ENCODE results near the gene CDH4. TPM values are rescaled to one million over a fixed set of nuclear protein-coding genes. Genes with fewer than 3 reads are reported as not detected.

CDH4 gene
- total and polyA plus RNA-seq, 2 of the 4 experiments (the other 2 are of a cell fraction) = 1.6 to 3.5 TPM

GRCh38 chr20:61815176-61815575 lies 563.1 kb downstream of the CDH4 start:
- CTCF ChIA-PET = no interaction called here
- intact Hi-C loops (cut with micrococcal nuclease) = no loop called here
- Histone ChIP-seq H2BK15ac (ENCODE audit: low read depth, low read length) (no peak overlapping the region), H4K5ac (ENCODE audit: low read depth, low read length) (no peak overlapping the region), H2AK9ac (replicated peaks; ENCODE audit: low read depth, low read length, poor library complexity) (no peak overlapping the region), H3K9ac (ENCODE audit: low read depth, low read length) (no peak overlapping the region), H4K91ac (ENCODE audit: insufficient read depth, low read depth, low read length) (no peak overlapping the region), H2BK5ac (ENCODE audit: low read depth, low read length, poor library complexity, severe bottlenecking) (no peak overlapping the region), H2AFZ (replicated peaks; ENCODE audit: low read length, poor library complexity) (no peak overlapping the region), H3K18ac (ENCODE audit: low read depth, low read length) (no peak overlapping the region), H2AK5ac (ENCODE audit: low read depth, low read length) (no peak overlapping the region), H3K9me1 (ENCODE audit: insufficient read depth, low read length) (no peaks in the 10 kb centered on the region), H3K14ac (replicated peaks; ENCODE audit: low read depth, low read length) (no peak overlapping the region), H2BK20ac (ENCODE audit: low read depth, low read length) (no peak overlapping the region), H3K4ac (ENCODE audit: low read depth, low read length) (no peak overlapping the region), H3K4me1 (ENCODE audit: control insufficient read depth, insufficient read depth, low read length) (no peaks in the 10 kb centered on the region), H3K4me2 (ENCODE audit: low read depth, low read length) (no peak overlapping the region), H3K79me1 (ENCODE audit: low read depth in 1 of 2, low read length in 2 of 2) (no peaks in the 10 kb centered on the region), H4K20me1 (ENCODE audit: insufficient read depth, low read length) (no peaks in the 10 kb centered on the region), H3K56ac (ENCODE audit: extremely low read depth, insufficient read depth, low read length) (no peak overlapping the region), H4K8ac (ENCODE audit: low read depth in 2 of 2, low read length in 2 of 2) (no peak overlapping the region), H3K27me3 (ENCODE audit: control insufficient read depth, insufficient read depth, low read length) (peaks cover 2% of the 10 kb centered on the region; the same call in 1 of the 2 replicates), H3K27ac (ENCODE audit: insufficient read depth, low read length) (no peak overlapping the region), H3K23ac (ENCODE audit: low read depth, low read length) (no peak overlapping the region), H3K36me3 (ENCODE audit: control insufficient read depth, insufficient read depth, low read length) (no peaks in the 10 kb centered on the region), H2BK120ac (ENCODE audit: low read depth, low read length) (no peak overlapping the region), H3K9me3 (ENCODE audit: control insufficient read depth, insufficient read depth, low read length) (no peaks in the 10 kb centered on the region; the same call in 1 of the 2 replicates), H3K4me3 (ENCODE audit: insufficient read depth, low read depth, low read length) (no peak overlapping the region)
- BruUV-seq (replicated peaks) = no TSS peak
- dilution Hi-C loops (cut with HindIII; ENCODE audit: low sequenced_read_pairs, unreplicated experiment) = no loop called here
- POLR2A ChIA-PET (ENCODE audit: unreplicated experiment) = no interaction called here
- WGBS, 2 experiments (ENCODE audit: extremely low coverage in 2 of 2, insufficient read length in 1 of 2) = 60% methylated on average over 1 of the region's 15 CpGs; no CpG with 5 or more reads in 1 of the 2 experiments
- ATAC-seq (ENCODE audit: low read depth) = no peak
- in situ Hi-C loops (cut with MboI; ENCODE audit: low sequenced_read_pairs) = no loop called here
- DNase-seq = no peak
- TF ChIP-seq, protein P1, sequence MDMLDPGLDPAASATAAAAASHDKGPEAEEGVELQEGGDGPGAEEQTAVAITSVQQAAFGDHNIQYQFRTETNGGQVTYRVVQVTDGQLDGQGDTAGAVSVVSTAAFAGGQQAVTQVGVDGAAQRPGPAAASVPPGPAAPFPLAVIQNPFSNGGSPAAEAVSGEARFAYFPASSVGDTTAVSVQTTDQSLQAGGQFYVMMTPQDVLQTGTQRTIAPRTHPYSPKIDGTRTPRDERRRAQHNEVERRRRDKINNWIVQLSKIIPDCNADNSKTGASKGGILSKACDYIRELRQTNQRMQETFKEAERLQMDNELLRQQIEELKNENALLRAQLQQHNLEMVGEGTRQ (IDR thresholded peaks at IDR 0.05; ENCODE audit: low read depth, low read length) = no peak
- TF ChIP-seq MAZ (IDR thresholded peaks at IDR 0.05; ENCODE audit: borderline replicate concordance, low read depth, low read length) (no peak), NFE2L2 (IDR thresholded peaks at IDR 0.05; ENCODE audit: low read depth, low read length) (no peak), RFX5 (IDR thresholded peaks at IDR 0.05; ENCODE audit: low read depth, low read length) (no peak), FOS (IDR thresholded peaks at IDR 0.05; ENCODE audit: low read depth, low read length) (no peak), CEBPB (IDR thresholded peaks at IDR 0.05; ENCODE audit: low read depth, low read length) (no peak), RCOR1 (IDR thresholded peaks at IDR 0.05; ENCODE audit: insufficient replicate concordance, low read length) (no peak), MXI1 (IDR thresholded peaks at IDR 0.05; ENCODE audit: borderline replicate concordance, low read depth, low read length) (no peak), RAD21 (IDR thresholded peaks at IDR 0.05; ENCODE audit: low read length) (no peak), SMC3 (IDR thresholded peaks at IDR 0.05; ENCODE audit: low read depth, low read length) (no peak)

Measured in IMR-90 (cell line).